K562 (cell line): Measurements from ENCODE around the gene TRAPPC2B. TPM values are rescaled to one million over a fixed set of nuclear protein-coding genes. Genes with fewer than 3 reads are reported as not detected.

Experiments used
- ATAC-seq: fragments of 200-7000 bp; cut with Tn5 transposase; 3 replicates; pipeline ENCODE4 v1.9.1; 2020; ENCODE audit warnings: moderate library complexity
- BruUV-seq: library from RNA; stranded (reverse); fragments of 400-500 nt; replicated peaks from 2 replicates; lab custom pipeline; 2021; lab: Mats Ljungman, UMichigan
- CTCF ChIA-PET: fragments of 300-600 bp; formaldehyde crosslinking; extraction: SDS; loops from one replicate; lab custom pipeline; 2021; ENCODE audit warnings: low intra/inter-chr PET ratio; lab: Yijun Ruan, JAX
- POLR2A ChIA-PET: fragments of 300-600, 350-650 bp; sonication (Branson Sonifier 250); formaldehyde crosslinking; extraction: SDS; loops from one replicate; lab custom pipeline; 2021; ENCODE audit warnings: antibody characterized with exemption, inconsistent platforms; lab: Yijun Ruan, JAX
- DNase-seq, 4 experiments: peaks; one replicate each; pipeline versions ENCODE4 v3.0.0 to v3.0.0-alpha.2; 2011 to 2018; ENCODE audit warnings: low spot score in 3 of 4, mixed read lengths in 3 of 4; ENCODE audit errors: extremely low read depth in 1 of 4
- FAIRE-seq: peaks from 2 replicates; lab custom pipeline; 2011; peaks lifted over from hg19 to GRCh38; lab: Jason Lieb, UNC
- H2AFZ ChIP-seq: 2 replicates; pipeline ENCODE4 v1.6.0; 2011; ENCODE audit warnings: low read depth, low read length, control low read depth, inconsistent platforms
- H3K27ac ChIP-seq: fragments of 200-600 bp; 3 replicates; pipeline ENCODE4 v1.8.0; 2011; ENCODE audit warnings: low read depth, mild to moderate bottlenecking, control low read depth, inconsistent platforms, low read length, moderate library complexity, mixed read lengths; ENCODE audit errors: extremely low read depth
- H3K27me3 ChIP-seq, 2 experiments: fragments of 300-600 bp in 1 of 2; 2 replicates in 1 of 2; 3 replicates in 1 of 2; pipeline versions ENCODE4 v1.6.0 to v1.8.0; 2011; ENCODE audit warnings: inconsistent platforms in 2 of 2, low read length in 2 of 2, mild to moderate bottlenecking in 1 of 2, mixed read lengths in 1 of 2, moderate library complexity in 1 of 2; ENCODE audit not compliant: control insufficient read depth in 2 of 2, insufficient read depth in 2 of 2
- H3K36me3 ChIP-seq: fragments of 300-600 bp; 3 replicates; pipeline ENCODE4 v1.8.0; 2011; ENCODE audit warnings: mild to moderate bottlenecking, low read length, inconsistent platforms; ENCODE audit not compliant: control insufficient read depth, insufficient read depth
- H3K4me1 ChIP-seq, 2 experiments: fragments of 200-600 bp in 1 of 2; replicated peaks in 1 of 2; 2 replicates in 1 of 2; 3 replicates in 1 of 2; pipeline versions ENCODE4 v1.5.1 to v1.8.0; 2011; ENCODE audit warnings: inconsistent platforms in 2 of 2, low read length in 2 of 2, mild to moderate bottlenecking in 1 of 2, mixed read lengths in 1 of 2, moderate library complexity in 1 of 2; ENCODE audit not compliant: control insufficient read depth in 2 of 2, insufficient read depth in 2 of 2
- H3K4me2 ChIP-seq: 2 replicates; pipeline ENCODE4 v1.6.1; 2011; ENCODE audit warnings: low read length, control low read depth, inconsistent platforms, mixed read lengths; ENCODE audit not compliant: insufficient read depth
- H3K4me3 ChIP-seq: fragments of 200-600 bp; sonication (generic), shearing (Covaris generic); 2 replicates; pipeline ENCODE4 v1.5.1; 2016; ENCODE audit warnings: control low read depth, inconsistent platforms
- H3K79me2 ChIP-seq: fragments of 200-600 bp; 3 replicates; pipeline ENCODE4 v1.8.0; 2011; ENCODE audit warnings: low read length, inconsistent platforms; ENCODE audit not compliant: control insufficient read depth, insufficient read depth
- H3K9ac ChIP-seq, 2 experiments: 2 replicates each; pipeline versions ENCODE4 v1.6.0 to v1.6.1; 2011; ENCODE audit warnings: low read depth in 2 of 2, low read length in 2 of 2, control low read depth in 1 of 2, inconsistent platforms in 1 of 2, mild to moderate bottlenecking in 1 of 2, mixed read lengths in 1 of 2; ENCODE audit not compliant: insufficient read depth in 1 of 2
- H3K9me1 ChIP-seq: one replicate; pipeline ENCODE4 v1.6.0; 2011; ENCODE audit warnings: inconsistent platforms, mild to moderate bottlenecking, low read length, moderate library complexity; ENCODE audit not compliant: control insufficient read depth, insufficient read depth
- H3K9me3 ChIP-seq: replicated peaks from 2 replicates; pipeline ENCODE4 v1.5.1; 2011; ENCODE audit warnings: low read depth, low read length, inconsistent platforms; ENCODE audit not compliant: control insufficient read depth, insufficient read depth
- H4K20me1 ChIP-seq: replicated peaks from 2 replicates; pipeline ENCODE4 v1.6.1; 2011; ENCODE audit warnings: low read length, inconsistent platforms, mixed read lengths; ENCODE audit not compliant: control insufficient read depth, insufficient read depth
- CHD2 ChIP-seq: IDR thresholded peaks from 2 replicates; pipeline ENCODE4 v1.6.1; 2011; ENCODE audit warnings: low read depth, low read length
- EHMT2 ChIP-seq: fragments of 450-650 bp; IDR thresholded peaks from 2 replicates; pipeline ENCODE4 v1.6.1; 2018; ENCODE audit warnings: antibody characterized with exemption
- ETS2 ChIP-seq: IDR thresholded peaks from 2 replicates; pipeline ENCODE4 v1.6.1; 2016; ENCODE audit warnings: borderline replicate concordance, missing genetic modification characterization, mild to moderate bottlenecking, moderate library complexity, missing compliant biosample characterization; ENCODE audit not compliant: poor library complexity, severe bottlenecking
- HDGF ChIP-seq: fragments of 450-650 bp; IDR thresholded peaks from 2 replicates; pipeline ENCODE4 v1.6.1; 2016
- KAT7 ChIP-seq: sonication (generic); formaldehyde crosslinking; IDR thresholded peaks from 2 replicates; pipeline ENCODE4 v1.8.0; 2022; ENCODE audit warnings: missing genetic modification reagents, mild to moderate bottlenecking, borderline replicate concordance
- LEF1 ChIP-seq: fragments of 450-650 bp; IDR thresholded peaks from 2 replicates; pipeline ENCODE4 v1.6.1; 2016; ENCODE audit warnings: mild to moderate bottlenecking
- MEF2D ChIP-seq: conservative IDR thresholded peaks from 2 replicates; pipeline ENCODE4 v1.6.1; 2016; ENCODE audit warnings: low read depth, missing genetic modification characterization, missing compliant biosample characterization
- PPARD ChIP-seq: fragments of 250-450 bp; sonication (Bioruptor Pico); IDR thresholded peaks from 2 replicates; pipeline ENCODE4 v1.8.0; 2022; ENCODE audit warnings: inconsistent platforms, mild to moderate bottlenecking, moderate library complexity
- SP1 ChIP-seq: sonication (generic); formaldehyde crosslinking; IDR thresholded peaks from 2 replicates; pipeline ENCODE4 v1.8.1; 2022; ENCODE audit warnings: mild to moderate bottlenecking, missing genetic modification reagents
- ZNF3 ChIP-seq: fragments of 250-450 bp; sonication (Bioruptor Pico); IDR thresholded peaks from 2 replicates; pipeline ENCODE4 v1.5.0; 2021; ENCODE audit warnings: mild to moderate bottlenecking, moderate library complexity
- ZNF384 ChIP-seq: IDR thresholded peaks from 2 replicates; pipeline ENCODE4 v1.6.1; 2012; ENCODE audit warnings: low read depth, low read length, improper control_type of control experiment
- ZNF444 ChIP-seq: fragments of 250-450 bp; sonication (Bioruptor Pico); IDR thresholded peaks from 2 replicates; pipeline ENCODE4 v1.4.0; 2020; ENCODE audit warnings: mild to moderate bottlenecking, moderate library complexity
- ZNF740 ChIP-seq, 3 experiments: fragments of 200-800 bp in 1 of 3; sonication (Bioruptor generic) in 1 of 3; sonication (generic) in 1 of 3; formaldehyde crosslinking in 1 of 3; IDR thresholded peaks; 2 replicates each; pipeline versions ENCODE4 v1.6.1 to v1.8.0; 2016 to 2022; ENCODE audit warnings: mild to moderate bottlenecking in 2 of 3, missing compliant biosample characterization in 2 of 3, missing genetic modification characterization in 2 of 3, missing genetic modification reagents in 1 of 3
- WGBS: fragments of 100-300 bp; shearing (Covaris generic); methylation state at CpG from one replicate; pipeline ENCODE4 v1.1.6; 2016; ENCODE audit warnings: low coverage, mixed read lengths; ENCODE audit not compliant: insufficient coverage; ENCODE audit errors: missing lambda C conversion rate; 5-methylcytosine and 5-hydroxymethylcytosine counted together
- in situ Hi-C: fragments of 300-500 bp; cut with MboI; formaldehyde crosslinking; loops from 4 replicates; pipeline ENCODE4 v1.15.0; 2018; ENCODE audit warnings: inconsistent platforms, mixed read lengths
- intact Hi-C: fragments of 100-400 bp; cut with micrococcal nuclease; formaldehyde crosslinking; loops from 2 replicates; pipeline ENCODE4 v1.14.2; 2022
- polyA plus RNA-seq, 8 experiments: library from polyadenylated mRNA; depleted of rRNA in 4 of 8; stranded (reverse) in 5 of 8; unstranded in 3 of 8; fragments of >200 nt; fragmentation: Nextera tagmentation in 2 of 8; fragmentation: Illumina TruSeq in 1 of 8; extraction: Ambion mirVana in 2 of 8; extraction: Trizol in 1 of 8; gene quantifications; 2 replicates each; pipeline versions ENCODE4 v1.2.1 to v1.2.3, GENCODE V29; 2011 to 2014; ENCODE audit warnings: inconsistent platforms in 1 of 8, missing spikeins in 1 of 8
- total RNA-seq, 7 experiments: library from RNA; depleted of rRNA in 6 of 7; stranded (reverse); fragments of >200 nt in 6 of 7; fragmentation: Illumina TruSeq in 2 of 7; extraction: Trizol in 2 of 7; gene quantifications; 2 replicates each; pipeline versions ENCODE4 v1.2.1 to v1.2.3, GENCODE V29; 2011 to 2021; ENCODE audit warnings: low replicate concordance in 1 of 7
- TF ChIP-seq, protein P1 (sequence below): fragments of 250-450 bp; sonication (Bioruptor Pico); IDR thresholded peaks from 2 replicates; pipeline ENCODE4 v1.5.0; 2021; ENCODE audit warnings: mild to moderate bottlenecking, moderate library complexity

TRAPPC2B gene
- total and polyA plus RNA-seq, 9 of the 15 experiments (the other 6 are each of a cell fraction or from before 2014, with no cell fraction given), result 2.2 to 20.4 (median 4.6) TPM

DNA sequence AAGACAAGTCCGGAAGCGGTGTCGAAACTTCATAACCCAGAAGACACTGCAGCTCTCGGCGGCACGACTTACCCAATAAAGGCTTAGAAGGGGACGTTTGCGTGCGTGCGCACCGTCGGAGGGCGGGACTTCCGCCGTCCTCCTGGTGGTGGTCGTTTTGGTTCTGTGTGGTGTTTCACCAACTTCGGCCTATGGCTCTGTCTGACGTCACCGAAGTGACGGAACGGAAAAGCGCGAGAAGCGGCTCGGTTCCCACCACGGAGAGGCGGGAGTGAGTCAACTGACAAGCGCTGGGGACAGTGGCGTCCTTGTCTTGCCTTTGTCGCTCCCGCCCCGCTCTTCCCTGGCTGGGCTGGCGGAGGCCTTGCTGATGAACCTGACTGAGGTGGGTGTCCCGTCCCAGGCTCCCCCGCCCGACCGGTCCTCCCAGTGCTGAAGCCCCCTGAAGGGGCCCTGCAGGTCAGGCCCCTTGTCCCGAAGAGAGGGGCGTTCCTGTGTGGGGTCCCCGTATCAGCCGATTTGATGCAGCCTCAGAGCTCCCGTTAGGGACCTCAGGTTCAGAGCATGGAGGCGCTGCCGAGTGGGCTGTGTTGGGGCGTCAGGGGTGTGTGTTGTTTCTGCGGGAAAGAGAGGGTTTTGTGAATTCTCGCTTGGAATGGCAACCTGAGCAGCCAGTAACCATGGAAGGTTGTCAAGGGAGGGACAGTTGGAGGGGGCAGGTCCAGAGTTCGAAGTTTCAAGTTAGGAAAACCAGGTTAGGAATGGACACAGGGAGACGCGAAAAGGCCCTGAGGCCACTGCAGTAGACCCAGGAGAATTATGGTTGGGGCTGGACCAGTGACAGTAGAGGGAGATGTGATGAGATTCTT, 26.6 kb downstream of the TRAPPC2B start, which contains the start of gene ZNF548 (continued):
- TF ChIP-seq KAT7 (CRISPR knock-in tag), result no peak
- no peak for TF ChIP-seq PPARD (CRISPR knock-in tag)
- no peak for TF ChIP-seq HDGF
- TF ChIP-seq ZNF740 (CRISPR knock-in tag; IDR thresholded peaks at IDR 0.05), result no peak
- no peak for TF ChIP-seq ZNF740 (tag; IDR thresholded peaks at IDR 0.05)
- TF ChIP-seq, all 486 proteins: peak for 109

DNA sequence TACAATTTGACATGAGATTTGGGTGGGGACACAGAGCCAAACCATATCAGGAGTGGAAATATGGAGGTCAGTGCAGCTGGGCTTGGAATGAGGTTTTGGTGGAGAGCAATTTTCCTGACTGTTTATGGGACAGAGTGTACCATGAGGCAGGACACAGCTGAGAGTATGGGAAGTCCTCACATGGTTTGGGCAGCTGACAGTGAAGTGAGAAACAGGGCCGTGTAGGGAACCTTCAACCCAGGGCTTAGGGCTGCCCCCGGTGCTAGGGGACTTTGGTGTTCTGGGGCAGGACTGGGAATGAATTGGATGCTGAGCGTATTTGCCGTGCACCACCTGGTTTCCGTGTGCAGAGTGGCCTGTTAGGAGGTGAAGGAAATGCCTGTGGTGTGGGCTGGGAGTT, 32.4 kb downstream of the TRAPPC2B start:
- ChIA-PET CTCF (no interaction called here), POLR2A (no interaction called here)
- H3K4me3 ChIP-seq, result no peak overlapping the region
- H3K27ac ChIP-seq, result no peak overlapping the region
- no peak overlapping the region for H3K9ac ChIP-seq
- intact Hi-C loops (no loop called here), in situ Hi-C loops (no loop called here)
- BruUV-seq, result no TSS peak
- H3K27me3 ChIP-seq, result no peaks in the 10 kb centered on the region
- no peak for FAIRE-seq
- no peaks in the 10 kb centered on the region; a peak in 1 of 5 replicates for H3K4me1 ChIP-seq
- WGBS, result 11% methylated on average over 5 of the region's 5 CpGs
- H3K79me2 ChIP-seq, result peaks cover 17% of the 10 kb centered on the region
- peaks cover 15% of the 10 kb centered on the region; the same call in 1 of the 3 replicates for H3K36me3 ChIP-seq
- H3K9me3 ChIP-seq, result peaks cover 6% of the 10 kb centered on the region; the same call in 1 of the 2 replicates
- H4K20me1 ChIP-seq, result no peaks in the 10 kb centered on the region
- H3K4me2 ChIP-seq, result no peak overlapping the region
- H3K9me1 ChIP-seq, result no peaks in the 10 kb centered on the region
- DNase-seq, result no peak
- no peak overlapping the region for H2AFZ ChIP-seq
- no peak for ATAC-seq
- no peak for TF ChIP-seq CHD2
- no peak for TF ChIP-seq EHMT2
- no peak for TF ChIP-seq SP1 (CRISPR knock-in tag)
- no peak for TF ChIP-seq ZNF384
- no peak for TF ChIP-seq ZNF3 (CRISPR knock-in tag)
- TF ChIP-seq, protein P1, sequence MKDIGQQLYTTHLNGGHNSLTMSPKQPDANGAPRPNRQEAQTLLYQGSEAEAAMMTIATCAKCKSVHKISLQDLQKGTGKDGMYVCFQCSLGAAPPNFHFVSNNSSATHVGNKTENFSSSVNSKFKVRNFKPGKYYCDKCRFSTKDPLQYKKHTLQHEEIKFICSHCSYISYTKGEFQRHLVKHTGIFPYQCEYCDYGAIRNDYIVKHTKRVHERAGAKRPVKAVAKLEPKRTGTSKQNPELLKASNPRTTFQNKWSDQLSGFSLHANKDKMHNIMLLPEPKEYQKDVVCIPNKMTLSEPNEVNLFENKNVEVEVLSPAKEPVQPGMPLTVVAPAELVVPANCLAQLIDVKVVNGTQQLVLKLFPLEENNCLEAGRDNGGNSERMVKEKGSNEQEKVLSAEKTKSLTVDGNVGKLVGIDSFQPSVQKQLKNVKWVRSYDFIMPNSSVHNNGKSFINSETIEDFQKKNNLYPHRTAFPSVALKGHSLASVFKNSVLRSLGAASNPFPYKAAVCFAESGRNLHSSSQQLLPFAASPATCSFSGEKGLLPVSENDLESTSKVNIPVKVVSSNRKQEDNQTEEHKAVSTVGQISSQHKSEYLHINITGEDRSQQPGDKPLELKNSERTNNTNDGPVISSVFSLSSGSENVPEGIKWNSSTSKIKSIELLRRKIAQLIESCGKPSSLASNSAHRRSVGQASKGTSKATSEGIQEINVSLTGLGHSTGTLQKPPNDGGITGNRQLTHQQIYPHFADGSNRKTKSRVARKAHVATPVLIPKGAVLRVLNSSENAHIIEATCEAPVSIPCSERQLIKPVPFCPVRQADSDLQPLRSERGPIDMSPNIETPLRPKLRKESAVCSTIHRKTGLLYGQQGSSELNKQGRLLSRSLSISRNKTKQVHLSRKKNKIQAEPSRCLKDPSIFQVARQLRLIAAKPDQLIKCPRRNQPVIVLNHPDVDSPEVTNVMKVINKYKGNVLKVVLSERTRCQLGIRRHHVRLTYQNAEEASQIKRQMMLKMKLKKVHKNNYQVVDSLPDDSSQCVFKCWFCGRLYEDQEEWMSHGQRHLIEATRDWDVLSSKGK (CRISPR knock-in tag), result no peak
- no peak for TF ChIP-seq ETS2 (tag)
- no peak for TF ChIP-seq MEF2D (tag)
- TF ChIP-seq ZNF444 (CRISPR knock-in tag), result no peak
- no peak for TF ChIP-seq LEF1
